G401 (cell line): Measurements from ENCODE around the gene BAAT. TPM values are rescaled to one million over a fixed set of nuclear protein-coding genes. Genes with fewer than 3 reads are reported as not detected.

Source experiments
- DNase-seq: peaks from one replicate; pipeline ENCODE4 v3.0.0-alpha.2; 2015; ENCODE audit warnings: low spot score
- in situ Hi-C: cut with HindIII; loops from 2 replicates; pipeline ENCODE4 v1.10.0; 2016; ENCODE audit warnings: low sequenced_read_pairs, mixed read lengths
- total RNA-seq: library from RNA; depleted of rRNA; stranded (reverse); fragments of >200 nt; shearing (Covaris generic); gene quantifications from 2 replicates; pipeline ENCODE4 v1.2.3, GENCODE V29; 2014

Gene BAAT
- total RNA-seq, 1 experiment from 2014 or later, result not detected

- DNase-seq, result no peak
- in situ Hi-C loops, result no loop called here
Observed at GRCh38 chr9:101399643-101399970, 14.8 kb upstream of the BAAT start.

- in situ Hi-C loops, result no loop called here
- peak; percentile 28 for DNase-seq
Observed at GRCh38 chr9:101398930-101399642, 14.3 kb upstream of the BAAT start.

GRCh38 chr9:101398068-101398929, 13.5 kb upstream of the BAAT start, which contains the start of the genes MRPL50 and ZNF189:
TSS of gene MRPL50 (minus strand) at chr9:101398618. CDS start at chr9:101398592, 26 bp downstream.
TSS of gene ZNF189 (plus strand) at chr9:101398851. CDS start at chr9:101399157, 306 bp downstream.
- in situ Hi-C loops, result no loop called here

GRCh38 chr9:101397746-101398067, 12.9 kb upstream of the BAAT start:
- DNase-seq, result no peak
- in situ Hi-C loops, result no loop called here

More at GRCh38 chr9:101398068-101398929, 13.5 kb upstream of the BAAT start, which contains the start of the genes MRPL50 and ZNF189:
- peak; percentile 100 for DNase-seq

- DNase-seq, result no peak
Observed at GRCh38 chr9:101394687-101395086, 9.9 kb upstream of the BAAT start.

GRCh38 chr9:101393135-101393534, 8.3 kb upstream of the BAAT start:
- in situ Hi-C loops, result no loop called here
- no peak for DNase-seq

More at GRCh38 chr9:101394687-101395086, 9.9 kb upstream of the BAAT start:
- in situ Hi-C loops, result no loop called here

- peak; percentile 15 for DNase-seq
- in situ Hi-C loops, result no loop called here
Observed at GRCh38 chr9:101388507-101388993, 3.7 kb upstream of the BAAT start.

GRCh38 chr9:101387871-101388506, 3.2 kb upstream of the BAAT start:
- peak; percentile 66 for DNase-seq
- in situ Hi-C loops, result no loop called here

GRCh38 chr9:101383361-101383760, 1.4 kb downstream of the BAAT start:
- in situ Hi-C loops, result no loop called here
- no peak for DNase-seq

GRCh38 chr9:101381833-101382342, 2.9 kb downstream of the BAAT start:
- no peak for DNase-seq
- in situ Hi-C loops, result no loop called here

GRCh38 chr9:101381118-101381517, 3.7 kb downstream of the BAAT start:
- in situ Hi-C loops, result no loop called here
- DNase-seq, result no peak

- in situ Hi-C loops, result no loop called here
- no peak for DNase-seq
Observed at GRCh38 chr9:101380295-101380694, 4.5 kb downstream of the BAAT start.

- in situ Hi-C loops, result no loop called here
- no peak for DNase-seq
Observed at GRCh38 chr9:101376111-101376848, 8.5 kb downstream of the BAAT start.

GRCh38 chr9:101375546-101375945, 9.3 kb downstream of the BAAT start:
- in situ Hi-C loops, result no loop called here
- no peak for DNase-seq

- in situ Hi-C loops, result no loop called here
Observed at GRCh38 chr9:101372327-101373118, 12.3 kb downstream of the BAAT start.

GRCh38 chr9:101371813-101372212, 13.0 kb downstream of the BAAT start:
- in situ Hi-C loops, result no loop called here

More at GRCh38 chr9:101372327-101373118, 12.3 kb downstream of the BAAT start:
- no peak for DNase-seq

GRCh38 chr9:101369884-101370531, 14.8 kb downstream of the BAAT start:
- in situ Hi-C loops, result no loop called here
- DNase-seq, result no peak

More at GRCh38 chr9:101371813-101372212, 13.0 kb downstream of the BAAT start:
- no peak for DNase-seq

- DNase-seq, result no peak
- in situ Hi-C loops, result no loop called here
Observed at GRCh38 chr9:101369286-101369685, 15.5 kb downstream of the BAAT start.
